ENCODE measurements around the gene LKAAEAR1. TPM values are rescaled to one million over a fixed set of nuclear protein-coding genes. Genes with fewer than 3 reads are reported as not detected.

LKAAEAR1 gene
- total and polyA plus RNA-seq, 2 of the 13 experiments (the other 11 are each of a cell fraction or from before 2014, with no cell fraction given): not detected

- TF ChIP-seq, protein P1, sequence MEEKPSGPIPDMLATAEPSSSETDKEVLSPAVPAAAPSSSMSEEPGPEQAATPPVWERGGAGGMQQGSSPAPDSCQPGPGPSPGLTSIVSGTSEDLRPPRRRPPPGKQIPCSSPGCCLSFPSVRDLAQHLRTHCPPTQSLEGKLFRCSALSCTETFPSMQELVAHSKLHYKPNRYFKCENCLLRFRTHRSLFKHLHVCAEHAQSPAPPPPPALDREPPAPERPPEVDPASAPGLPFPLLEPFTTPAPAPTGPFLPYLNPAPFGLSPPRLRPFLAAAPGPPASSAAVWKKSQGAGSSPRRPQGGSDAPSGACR (CRISPR knock-in tag; IDR thresholded peaks at IDR 0.05): 0 out of 2 replicates have a peak, but pooled peaks have one; percentile 11
- TF ChIP-seq BORCS8-MEF2B (CRISPR knock-in tag; IDR thresholded peaks at IDR 0.05) (no peak), ZNF264 (CRISPR knock-in tag; IDR thresholded peaks at IDR 0.05) (no peak), ZNF747 (CRISPR knock-in tag; IDR thresholded peaks at IDR 0.05; ENCODE audit: borderline replicate concordance) (no peak), ZNF564 (CRISPR knock-in tag; IDR thresholded peaks at IDR 0.05) (no peak), NFATC3 (CRISPR knock-in tag; IDR thresholded peaks at IDR 0.05) (no peak), PITX1 (CRISPR knock-in tag; IDR thresholded peaks at IDR 0.05) (no peak), ZNF646 (CRISPR knock-in tag; IDR thresholded peaks at IDR 0.05) (peak; percentile 41; the same call in 1 of the 2 replicates), MTA3 (CRISPR knock-in tag; IDR thresholded peaks at IDR 0.05) (no peak), ZFP41 (CRISPR knock-in tag; IDR thresholded peaks at IDR 0.05; ENCODE audit: borderline replicate concordance) (no peak), GTF3A (CRISPR knock-in tag; conservative IDR thresholded peaks at IDR 0.05) (no peak; the same call in 1 of the 2 replicates), CREB3 (CRISPR knock-in tag; IDR thresholded peaks at IDR 0.05) (no peak), RFX3 (CRISPR knock-in tag; IDR thresholded peaks at IDR 0.05) (no peak), HES4 (CRISPR knock-in tag; IDR thresholded peaks at IDR 0.05; ENCODE audit: borderline replicate concordance) (peak; percentile 70), ZNF17 (CRISPR knock-in tag; IDR thresholded peaks at IDR 0.05) (no peak), RFX5 (IDR thresholded peaks at IDR 0.05; ENCODE audit: low read depth, low read length) (no peak), FOXC1 (CRISPR knock-in tag; IDR thresholded peaks at IDR 0.05; ENCODE audit: borderline replicate concordance) (peak; percentile 86; the same call in 1 of the 2 replicates), TRIM24 (CRISPR knock-in tag; IDR thresholded peaks at IDR 0.05) (0 out of 2 replicates have a peak, but pooled peaks have one; percentile 29), SNAPC5 (CRISPR knock-in tag; IDR thresholded peaks at IDR 0.05; ENCODE audit: borderline replicate concordance) (no peak)
- TF ChIP-seq, protein P2, sequence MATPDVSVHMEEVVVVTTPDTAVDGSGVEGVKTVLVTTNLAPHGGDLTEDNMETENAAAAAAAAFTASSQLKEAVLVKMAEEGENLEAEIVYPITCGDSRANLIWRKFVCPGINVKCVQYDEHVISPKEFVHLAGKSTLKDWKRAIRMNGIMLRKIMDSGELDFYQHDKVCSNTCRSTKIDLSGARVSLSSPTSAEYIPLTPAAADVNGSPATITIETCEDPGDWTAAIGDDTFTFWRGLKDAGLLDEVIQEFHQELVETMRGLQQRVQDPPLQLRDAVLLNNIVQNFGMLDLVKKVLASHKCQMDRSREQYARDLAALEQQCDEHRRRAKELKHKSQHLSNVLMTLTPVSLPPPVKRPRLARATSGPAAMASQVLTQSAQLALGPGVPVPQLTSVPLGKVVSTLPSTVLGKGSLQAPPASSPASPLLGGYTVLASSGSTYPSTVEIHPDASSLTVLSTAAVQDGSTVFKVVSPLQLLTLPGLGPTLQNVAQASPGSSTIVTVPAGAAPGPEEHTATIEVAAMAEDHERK (CRISPR knock-in tag; IDR thresholded peaks at IDR 0.05; ENCODE audit: low read depth): no peak
- TF ChIP-seq, protein P3, sequence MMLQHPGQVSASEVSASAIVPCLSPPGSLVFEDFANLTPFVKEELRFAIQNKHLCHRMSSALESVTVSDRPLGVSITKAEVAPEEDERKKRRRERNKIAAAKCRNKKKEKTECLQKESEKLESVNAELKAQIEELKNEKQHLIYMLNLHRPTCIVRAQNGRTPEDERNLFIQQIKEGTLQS (CRISPR knock-in tag; IDR thresholded peaks at IDR 0.05): no peak
Measured at GRCh38 chr20:64049878-64050260, 34.3 kb downstream of the LKAAEAR1 start (continued).

Data from HepG2 (cell line).